HG03558 (cell line): ENCODE data around the gene ZBTB22.
A peak's percentile ranks its signal among the peaks of the same experiment; 100 is the strongest.
"Not testable (repeated sequence)": the region's sequence is repeated elsewhere in the genome, so short reads cannot be mapped to it uniquely, and the experiment has no call there.

ENCODE experiments used
- ATAC-seq: cut with Tn5 transposase; IDR thresholded peaks from one replicate; pipeline ENCODE4 v1.9.1; 2021; ENCODE audit warnings: moderate number of reproducible peaks; ENCODE audit not compliant: unreplicated experiment; ENCODE audit errors: extremely low read depth

The ZBTB22 gene

GRCh38 chr6:33286946-33287914 is 30.3 kb downstream of the ZBTB22 start:
- ATAC-seq, result no peak

- not testable (repeated sequence) for ATAC-seq
Observed at GRCh38 chr6:33285214-33285613, 32.3 kb downstream of the ZBTB22 start.

- ATAC-seq, result no peak
Observed at GRCh38 chr6:33280539-33280938, 37.0 kb downstream of the ZBTB22 start.

GRCh38 chr6:33279971-33280511 is 37.5 kb downstream of the ZBTB22 start:
- no peak for ATAC-seq

- ATAC-seq, result no peak
Observed at GRCh38 chr6:33279257-33279695, 38.3 kb downstream of the ZBTB22 start.

GRCh38 chr6:33278810-33279209 is 38.7 kb downstream of the ZBTB22 start:
- ATAC-seq, result no peak

- ATAC-seq, result no peak
Observed at GRCh38 chr6:33278392-33278741, 39.2 kb downstream of the ZBTB22 start.

- no peak for ATAC-seq
Observed at GRCh38 chr6:33277663-33278391, 39.7 kb downstream of the ZBTB22 start.

GRCh38 chr6:33276864-33277662 is 40.5 kb downstream of the ZBTB22 start, which contains the start of gene B3GALT4:
TSS of gene B3GALT4 (plus strand) at chr6:33277123. CDS start at chr6:33277420, 297 bp downstream.
- no peak for ATAC-seq

GRCh38 chr6:33276581-33276863 is 41.0 kb downstream of the ZBTB22 start:
- ATAC-seq, result no peak

- not testable (repeated sequence) for ATAC-seq
Observed at GRCh38 chr6:33275795-33276580, 41.6 kb downstream of the ZBTB22 start.

GRCh38 chr6:33273924-33274902 is 43.3 kb downstream of the ZBTB22 start:
- no peak for ATAC-seq

- no peak for ATAC-seq
Observed at GRCh38 chr6:33273129-33273923, 44.2 kb downstream of the ZBTB22 start.

- ATAC-seq, result no peak
Observed at GRCh38 chr6:33272275-33273128, 45.0 kb downstream of the ZBTB22 start.

- ATAC-seq, result peak; percentile 53
Observed at GRCh38 chr6:33271468-33272274, 45.9 kb downstream of the ZBTB22 start, which contains the start of the genes RPS18 and VPS52. TSS of gene RPS18 (plus strand) at chr6:33272075. CDS start at chr6:33272120, 45 bp downstream. TSS of gene VPS52 (minus strand) at chr6:33271876. CDS start at chr6:33271675, 201 bp downstream.

- peak; percentile 18 for ATAC-seq
Observed at GRCh38 chr6:33271117-33271467, 46.5 kb downstream of the ZBTB22 start.
